ENCODE data around the gene OR2AG1. TPM values are rescaled to one million over a fixed set of nuclear protein-coding genes. Genes with fewer than 3 reads are reported as not detected.

The OR2AG1 gene
- polyA plus RNA-seq, 1 experiment = not detected

Other genes starting within 250 kb of the OR2AG1 start
- 13.7 and 16.3 TPM in 2 replicates for gene RRP8, start 179.4 kb upstream of the OR2AG1 start, polyA plus RNA-seq (2011; rRNA removed)
- gene ILK, start 179.2 kb upstream of the OR2AG1 start, polyA plus RNA-seq (2011; rRNA removed) = 362 and 417 TPM in 2 replicates
- 170 and 215 TPM in 2 replicates for gene TAF10, start 170.8 kb upstream of the OR2AG1 start, polyA plus RNA-seq (2011; rRNA removed)
- 128 and 152 TPM in 2 replicates for gene TPP1, start 163.6 kb upstream of the OR2AG1 start, polyA plus RNA-seq (2011; rRNA removed)
- 8.7 and 11.2 TPM in 2 replicates for gene DCHS1, start 127.2 kb upstream of the OR2AG1 start, polyA plus RNA-seq (2011; rRNA removed)
- 63.3 and 69.1 TPM in 2 replicates for gene MRPL17, start 99.7 kb upstream of the OR2AG1 start, polyA plus RNA-seq (2011; rRNA removed)
- 0.11 and 0.19 TPM in 2 replicates for gene OR2AG2, start 11.0 kb upstream of the OR2AG1 start, polyA plus RNA-seq (2011; rRNA removed)
- gene OR6A2, start 16.7 kb downstream of the OR2AG1 start, polyA plus RNA-seq (2011; rRNA removed) = 0.02 and 0.06 TPM in 2 replicates
- gene OR10A5, start 62.7 kb downstream of the OR2AG1 start, polyA plus RNA-seq (2011; rRNA removed) = not detected in 2 replicates
- gene OR10A2, start 80.0 kb downstream of the OR2AG1 start, polyA plus RNA-seq (2011; rRNA removed) = not detected in 2 replicates
- not detected in 2 replicates for gene OR10A4, start 93.6 kb downstream of the OR2AG1 start, polyA plus RNA-seq (2011; rRNA removed)
- 0.09 TPM in 1 of 2 replicates, not detected in the other for gene OR2D2, start 109.5 kb downstream of the OR2AG1 start, polyA plus RNA-seq (2011; rRNA removed)
- gene OR2D3, start 138.0 kb downstream of the OR2AG1 start, polyA plus RNA-seq (2011; rRNA removed) = not detected in 2 replicates
- gene ZNF215, start 143.4 kb downstream of the OR2AG1 start, polyA plus RNA-seq (2011; rRNA removed) = 2.7 and 4.1 TPM in 2 replicates
- 1.9 and 3.4 TPM in 2 replicates for gene ZNF214, start 237.3 kb downstream of the OR2AG1 start, polyA plus RNA-seq (2011; rRNA removed)
- gene NLRP14, start 237.5 kb downstream of the OR2AG1 start, polyA plus RNA-seq (2011; rRNA removed) = 0.02 and 0.06 TPM in 2 replicates

Measured in AG04450 (cell line).